ENCODE measurements around the gene GRIA2.

Gene GRIA2

DNA sequence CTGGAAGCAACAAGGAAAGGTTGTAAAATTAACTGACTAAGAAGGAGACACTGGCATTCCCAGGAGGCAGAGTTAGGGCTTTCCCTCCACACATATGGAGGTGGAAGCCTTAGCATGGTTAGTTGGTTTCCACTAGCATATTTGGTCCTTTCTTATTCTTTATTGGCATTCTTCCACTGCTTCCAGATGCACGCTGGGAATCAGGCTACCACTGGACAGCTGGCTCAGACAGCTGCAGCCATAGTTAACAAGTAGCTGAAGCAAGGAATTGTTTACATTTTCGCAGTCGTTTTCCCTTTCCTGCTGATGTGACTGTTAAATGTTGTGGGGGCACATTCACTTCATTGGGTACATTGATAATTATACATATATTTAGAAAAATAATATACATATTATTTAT, 169.2 kb downstream of the GRIA2 start:
- H3K4me3 ChIP-seq (replicated peaks; ENCODE audit: low read depth, low read length) = no peak overlapping the region
- DNase-seq (ENCODE audit: low read depth) = no peak
- TF ChIP-seq CTCF (IDR thresholded peaks at IDR 0.05; ENCODE audit: low read length, missing control alignments) = no peak

DNA sequence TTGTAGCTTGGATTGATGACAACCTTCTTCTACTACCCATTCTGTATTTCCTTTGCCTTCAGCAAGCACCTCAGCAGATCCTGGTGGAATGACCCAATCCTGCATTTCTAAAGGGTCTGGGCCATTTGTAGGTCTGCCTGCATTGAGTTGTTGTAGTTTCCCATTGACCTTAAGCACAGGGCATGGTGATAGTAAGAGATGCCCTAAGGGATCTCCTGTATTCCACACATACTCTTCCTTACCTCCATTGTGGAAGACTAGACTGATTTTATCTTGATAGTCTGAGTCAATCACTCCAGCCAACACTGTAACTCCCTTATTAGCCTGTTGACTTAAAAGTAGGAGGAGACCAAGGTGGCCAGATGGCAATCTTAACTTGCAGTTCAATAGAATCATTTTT, 184.5 kb downstream of the GRIA2 start:
- no peak overlapping the region for H3K4me3 ChIP-seq (replicated peaks; ENCODE audit: low read depth, low read length)
- TF ChIP-seq CTCF (IDR thresholded peaks at IDR 0.05; ENCODE audit: low read length, missing control alignments) = no peak
- DNase-seq (ENCODE audit: low read depth) = no peak
